Kidney epithelial cell (primary cell): ENCODE measurements around the gene MACROD2. TPM values are rescaled to one million over a fixed set of nuclear protein-coding genes. Genes with fewer than 3 reads are reported as not detected.

Experiments
- DNase-seq: peaks from one replicate; pipeline ENCODE4 v3.0.0-alpha.2; 2010; ENCODE audit warnings: low read depth
- H3K27me3 ChIP-seq: 2 replicates; pipeline ENCODE4 v1.6.0; 2011; ENCODE audit warnings: low read length; ENCODE audit not compliant: control insufficient read depth, insufficient read depth
- H3K36me3 ChIP-seq: 2 replicates; pipeline ENCODE4 v1.5.1; 2011; ENCODE audit warnings: low read length; ENCODE audit not compliant: control insufficient read depth, insufficient read depth
- H3K4me3 ChIP-seq: 2 replicates; pipeline ENCODE4 v1.5.1; 2011; ENCODE audit warnings: low read depth, mild to moderate bottlenecking, control low read depth, low read length
- CTCF ChIP-seq: IDR thresholded peaks from 2 replicates; pipeline ENCODE4 v1.5.1; 2011; ENCODE audit warnings: mild to moderate bottlenecking, moderate library complexity, low read length, control low read depth, inconsistent platforms; ENCODE audit not compliant: insufficient read depth, poor library complexity, severe bottlenecking
- total RNA-seq: library from RNA; depleted of rRNA; stranded (reverse); fragments of >200 nt; gene quantifications from 2 replicates; pipeline ENCODE4 v1.2.3, GENCODE V29; 2015

Gene MACROD2
- total RNA-seq, 1 donor from 2014 or later: 0.79 TPM

- DNase-seq: no peak
- TF ChIP-seq CTCF: no peak
- no peak overlapping the region for H3K4me3 ChIP-seq
- no peaks in the 10 kb centered on the region for H3K36me3 ChIP-seq
- H3K27me3 ChIP-seq: no peaks in the 10 kb centered on the region
These were observed 1862.0 kb downstream of the MACROD2 start for GRCh38 chr20:15857173-15857784.

DNA sequence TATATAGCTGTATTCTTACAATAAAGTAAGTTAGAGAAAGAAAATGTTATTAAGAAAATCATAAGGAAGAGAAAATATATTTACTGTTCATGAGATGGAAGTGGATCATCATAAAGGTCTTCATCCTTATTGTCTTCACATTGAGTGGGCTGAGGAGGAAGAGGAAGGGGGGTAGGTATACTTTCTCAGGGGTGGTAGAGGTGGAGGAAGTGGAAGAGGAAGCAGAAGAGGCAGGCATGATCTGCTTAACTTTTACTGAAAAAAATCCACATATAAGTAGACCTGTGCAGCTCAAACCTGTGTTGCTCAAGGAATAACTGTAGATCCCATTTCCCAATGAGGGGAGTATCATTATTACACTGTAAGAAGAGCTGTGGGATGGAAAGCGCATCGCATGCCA lies 1863.7 kb downstream of the MACROD2 start:
- no peak for TF ChIP-seq CTCF
- DNase-seq: no peak
- H3K36me3 ChIP-seq: no peaks in the 10 kb centered on the region

DNA sequence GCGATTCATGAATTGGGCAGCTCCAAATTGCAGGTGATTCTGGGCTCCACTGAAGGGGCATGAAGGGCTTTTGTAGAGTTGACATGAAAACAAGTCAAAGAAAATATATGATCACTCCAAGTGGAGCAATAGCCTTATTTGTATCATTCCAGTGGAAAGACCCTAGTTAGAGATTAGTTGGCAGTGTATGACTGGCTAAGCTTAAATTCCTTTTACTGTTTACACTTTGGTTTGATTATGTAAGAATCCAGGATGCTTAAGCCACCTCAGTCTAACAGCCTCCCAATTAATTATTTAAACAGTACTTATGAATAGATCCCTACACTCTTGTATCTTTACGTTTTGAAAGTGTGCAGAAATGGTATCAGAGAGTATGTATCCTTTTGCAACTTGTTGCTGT lies 1865.5 kb downstream of the MACROD2 start:
- no peak for DNase-seq
- H3K36me3 ChIP-seq: no peaks in the 10 kb centered on the region
- no peak overlapping the region for H3K4me3 ChIP-seq
- TF ChIP-seq CTCF: no peak
- no peaks in the 10 kb centered on the region for H3K27me3 ChIP-seq

More for the DNA sequence above, 1863.7 kb downstream of the MACROD2 start:
- H3K4me3 ChIP-seq: no peak overlapping the region
- no peaks in the 10 kb centered on the region for H3K27me3 ChIP-seq

DNA sequence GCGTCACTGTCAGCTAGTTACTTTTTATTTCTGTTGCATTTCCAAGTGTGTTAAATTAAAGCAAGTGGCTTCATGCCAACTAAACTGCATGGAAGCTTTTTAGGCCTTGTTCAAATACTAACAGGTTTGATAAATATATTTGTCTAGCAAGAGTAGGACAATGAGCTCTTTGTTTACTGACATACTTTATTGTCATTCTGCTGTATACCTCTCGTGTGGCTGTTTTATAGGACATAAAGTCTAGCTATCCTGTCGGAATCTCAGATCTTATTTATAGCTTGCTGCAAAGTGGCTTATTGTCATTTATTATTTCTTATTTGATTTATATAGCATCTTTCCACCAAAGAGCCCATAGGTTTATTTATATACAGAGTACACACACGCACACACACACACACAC lies 1866.9 kb downstream of the MACROD2 start:
- Histone ChIP-seq H3K4me3 (no peak overlapping the region), H3K27me3 (no peaks in the 10 kb centered on the region), H3K36me3 (no peaks in the 10 kb centered on the region)
- no peak for DNase-seq
- no peak for TF ChIP-seq CTCF

DNA sequence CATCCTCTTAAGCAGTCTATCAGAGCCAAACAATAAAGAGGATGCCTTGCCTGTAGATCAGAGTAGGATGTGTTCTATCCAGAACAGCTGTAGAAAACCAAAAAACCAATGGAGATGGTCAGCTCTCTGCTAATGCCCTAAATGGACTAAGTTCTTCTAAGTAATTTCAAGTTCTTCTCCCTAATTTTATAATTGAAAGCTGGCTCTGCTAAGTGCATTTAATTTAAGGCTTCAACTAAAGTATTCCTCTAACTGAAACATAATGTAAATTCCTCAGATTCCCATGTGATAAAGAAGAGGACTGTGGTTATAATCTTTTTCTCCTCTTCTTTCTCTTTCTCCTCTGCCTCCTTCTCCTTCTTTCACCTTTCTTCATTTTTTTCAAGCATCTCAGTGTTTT lies 1868.4 kb downstream of the MACROD2 start:
- Histone ChIP-seq H3K27me3 (no peaks in the 10 kb centered on the region), H3K4me3 (no peak overlapping the region), H3K36me3 (no peaks in the 10 kb centered on the region)
- no peak for TF ChIP-seq CTCF
- no peak for DNase-seq

DNA sequence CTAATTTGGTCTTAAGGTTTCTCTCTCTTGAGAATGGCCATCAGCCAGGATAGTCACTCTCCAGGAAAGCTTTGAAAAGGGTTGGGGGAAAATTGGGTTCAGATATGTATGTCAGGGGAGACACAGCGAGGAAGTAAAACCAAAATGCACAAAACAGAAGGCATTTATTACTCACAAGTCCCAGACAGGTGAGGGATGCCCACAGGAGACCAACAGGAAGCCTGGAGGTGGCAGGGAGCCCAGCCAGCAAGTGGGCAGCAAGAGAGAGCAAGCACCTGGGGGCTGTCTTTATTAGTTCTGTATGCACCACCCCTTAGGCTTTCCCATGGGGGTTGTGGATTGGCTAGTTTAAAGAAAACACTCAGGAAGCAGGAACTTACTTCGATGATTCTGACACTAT lies 1870.2 kb downstream of the MACROD2 start:
- Histone ChIP-seq H3K4me3 (no peak overlapping the region), H3K36me3 (no peaks in the 10 kb centered on the region), H3K27me3 (no peaks in the 10 kb centered on the region)
- TF ChIP-seq CTCF: no peak
- DNase-seq: no peak
